Right kidney (tissue), 1 donor: ENCODE measurements around the gene SZT2.

Experiments used
- DNase-seq: peaks from one replicate; pipeline ENCODE4 v3.0.0-alpha.2; 2016

Gene SZT2

GRCh38 chr1:43423672-43424550, 34.2 kb downstream of the SZT2 start:
- no peak for DNase-seq

GRCh38 chr1:43425045-43425444, 35.3 kb downstream of the SZT2 start:
- DNase-seq, result no peak

GRCh38 chr1:43426221-43426620, 36.5 kb downstream of the SZT2 start:
- DNase-seq, result no peak

- no peak for DNase-seq
Measured at GRCh38 chr1:43427524-43427923, 37.8 kb downstream of the SZT2 start.

DNA sequence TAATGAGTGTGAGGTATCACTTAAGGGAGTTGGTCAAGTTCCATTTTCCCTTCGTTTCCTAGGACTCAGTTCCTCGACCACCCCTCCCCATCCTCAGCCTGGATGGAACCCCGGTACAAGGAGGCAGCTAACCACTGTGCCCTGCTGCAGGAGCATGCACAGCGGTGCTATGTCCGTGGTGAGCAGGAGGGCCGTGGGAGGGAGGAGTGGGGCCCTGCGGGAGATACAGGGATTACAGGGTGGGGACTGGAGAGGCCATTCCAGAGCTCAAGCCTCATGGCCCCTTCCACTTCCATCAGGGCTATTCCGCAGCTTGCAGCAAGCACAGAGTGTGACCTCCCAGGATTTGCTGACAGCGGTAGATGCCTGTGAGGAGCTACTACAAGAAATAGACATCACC, 38.2 kb downstream of the SZT2 start:
- DNase-seq, result no peak

DNA sequence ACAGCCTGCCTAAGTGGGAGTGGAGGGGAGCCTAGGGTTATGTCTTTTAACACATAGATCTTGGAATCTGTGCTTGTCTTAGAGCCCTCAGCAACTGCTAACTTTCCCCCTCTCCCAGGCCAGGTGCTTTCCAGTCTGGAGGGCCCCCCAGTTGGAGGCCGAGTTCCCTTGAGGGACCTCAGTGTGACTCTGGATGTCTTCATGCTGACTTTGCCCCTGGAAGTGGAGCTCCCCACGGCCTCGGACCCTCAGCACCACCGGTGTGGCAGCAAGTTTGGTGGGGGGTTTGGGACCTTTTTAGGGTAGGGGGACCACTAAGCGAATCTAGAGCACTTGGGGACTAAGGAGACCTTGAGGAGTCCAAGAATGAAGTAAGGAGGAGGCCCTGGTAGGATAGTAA, 41.1 kb downstream of the SZT2 start:
- no peak for DNase-seq

- no peak for DNase-seq
Measured at GRCh38 chr1:43431676-43432075, 42.0 kb downstream of the SZT2 start.

- no peak for DNase-seq
Measured at GRCh38 chr1:43432171-43432860, 42.6 kb downstream of the SZT2 start.

DNA sequence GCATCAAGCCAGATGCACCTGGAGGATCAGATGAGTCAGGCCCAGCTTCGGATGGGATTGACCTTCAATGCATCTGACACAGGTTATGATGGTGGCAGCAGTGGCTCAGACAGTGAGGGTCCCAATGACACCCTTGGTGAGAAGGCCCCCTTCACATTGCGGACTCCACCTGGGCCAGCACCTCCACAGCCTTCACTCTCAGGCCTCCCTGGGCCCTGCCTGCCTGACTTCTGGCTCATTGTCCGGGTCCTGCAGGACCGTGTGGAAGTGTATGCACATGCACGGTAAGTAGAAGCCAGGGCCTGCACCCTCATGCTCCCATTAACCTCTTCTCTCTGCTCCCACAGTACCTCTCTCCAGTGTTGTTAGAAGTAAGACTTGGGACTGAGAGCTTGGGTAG, 43.2 kb downstream of the SZT2 start:
- no peak for DNase-seq

DNA sequence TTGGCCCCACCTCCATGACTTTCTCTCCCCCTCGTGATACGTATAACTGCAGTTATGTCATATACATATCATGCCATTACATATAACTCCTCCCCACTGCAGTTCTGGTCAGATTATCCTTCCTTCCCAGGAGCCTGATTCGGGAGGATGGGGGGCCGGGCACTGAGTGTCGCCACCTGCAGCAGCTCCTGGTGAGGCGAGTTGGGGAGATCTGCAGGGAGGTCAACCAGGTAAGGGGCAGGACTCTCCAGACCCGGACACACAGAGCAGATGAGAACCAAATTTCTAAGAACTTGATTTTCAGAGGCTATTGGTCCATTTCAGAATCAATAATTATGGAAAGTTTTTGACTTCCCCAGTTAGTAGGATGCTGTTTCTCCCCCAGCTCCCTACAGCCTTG, 44.6 kb downstream of the SZT2 start:
- no peak for DNase-seq

- no peak for DNase-seq
Measured at GRCh38 chr1:43435146-43436145, 45.7 kb downstream of the SZT2 start.

- no peak for DNase-seq
Measured at GRCh38 chr1:43436371-43436770, 46.7 kb downstream of the SZT2 start.

DNA sequence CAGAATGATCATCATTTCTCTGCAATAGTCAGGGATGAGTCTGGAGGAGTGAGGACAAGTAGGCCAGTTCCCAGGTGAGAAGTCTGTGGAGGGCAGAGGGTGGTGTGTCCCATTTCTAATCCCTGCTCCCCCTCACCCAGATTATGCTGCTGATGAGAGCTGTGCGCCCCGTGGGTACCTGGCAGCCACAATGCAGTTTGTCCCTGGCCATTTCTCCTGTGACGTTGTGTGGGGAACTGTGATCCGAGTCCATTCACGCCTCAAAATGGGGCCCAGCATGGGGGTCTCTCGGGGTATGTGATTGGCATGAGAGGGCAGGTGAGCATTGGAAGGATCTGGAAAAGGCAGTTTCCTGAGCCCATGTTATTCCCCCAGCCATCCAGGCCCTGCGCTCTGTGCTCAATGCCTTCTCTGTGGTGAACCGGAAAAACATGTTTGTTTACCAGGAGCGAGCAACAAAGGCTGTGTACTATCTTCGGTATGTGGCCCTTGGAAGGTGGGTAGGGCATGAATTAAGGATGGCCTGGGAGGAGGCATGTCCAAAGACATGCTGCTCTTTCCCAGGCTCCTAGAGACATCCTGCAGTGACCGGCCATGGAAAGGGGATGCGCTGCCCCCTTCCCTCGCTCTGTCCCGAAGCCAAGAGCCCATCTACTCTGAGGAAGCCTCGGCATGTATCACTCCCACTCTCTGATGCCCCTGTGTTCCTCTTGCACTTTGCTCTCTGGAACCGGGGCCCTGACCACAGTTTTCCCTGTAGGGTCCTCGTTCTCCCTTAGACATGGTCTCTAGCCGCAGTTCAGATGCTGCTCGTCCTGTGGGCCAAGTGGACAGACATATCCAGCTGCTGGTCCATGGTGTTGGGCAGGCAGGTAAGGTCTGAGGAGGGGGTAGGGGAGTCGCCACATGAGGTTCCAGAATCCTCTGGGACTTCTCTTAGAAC, 47.6 kb downstream of the SZT2 start:
- no peak for DNase-seq

DNA sequence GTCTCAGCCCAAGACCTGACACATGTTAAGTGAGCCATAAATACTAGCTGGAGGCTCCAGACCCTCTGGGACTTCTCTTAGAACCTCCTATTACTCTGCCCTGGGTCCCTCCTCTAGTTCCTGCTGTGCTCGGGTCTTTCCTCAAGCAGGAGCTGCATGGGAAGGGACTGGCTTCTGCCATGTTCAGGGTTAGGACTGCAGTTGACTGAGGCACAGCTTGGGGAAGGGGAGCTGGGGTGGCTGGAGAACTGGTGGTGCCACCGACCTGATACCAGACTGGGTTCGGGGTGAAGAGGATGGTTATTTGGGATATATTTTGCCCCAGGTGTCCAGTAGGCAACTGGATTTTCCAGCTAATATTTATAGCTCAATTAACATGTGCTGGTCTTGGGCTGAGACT, 48.3 kb downstream of the SZT2 start:
- DNase-seq, result no peak

DNA sequence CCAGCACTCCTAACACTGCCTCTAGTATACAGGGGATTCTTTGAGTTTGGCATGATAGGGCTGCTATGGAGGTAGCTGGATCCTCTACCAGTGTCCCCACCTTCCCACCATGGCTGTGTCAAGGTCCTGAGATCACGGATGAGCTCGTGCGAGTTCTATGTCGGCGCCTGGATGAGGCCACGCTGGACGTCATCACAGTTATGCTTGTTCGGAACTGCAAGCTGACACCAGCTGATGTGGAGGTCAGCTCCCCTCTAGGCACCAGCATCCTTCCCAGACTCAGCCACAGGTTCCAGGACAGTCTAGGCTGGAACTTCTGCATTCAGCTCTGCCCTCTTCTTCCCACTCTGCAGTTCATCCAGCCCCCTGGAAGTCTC, 48.9 kb downstream of the SZT2 start:
- no peak for DNase-seq

DNA sequence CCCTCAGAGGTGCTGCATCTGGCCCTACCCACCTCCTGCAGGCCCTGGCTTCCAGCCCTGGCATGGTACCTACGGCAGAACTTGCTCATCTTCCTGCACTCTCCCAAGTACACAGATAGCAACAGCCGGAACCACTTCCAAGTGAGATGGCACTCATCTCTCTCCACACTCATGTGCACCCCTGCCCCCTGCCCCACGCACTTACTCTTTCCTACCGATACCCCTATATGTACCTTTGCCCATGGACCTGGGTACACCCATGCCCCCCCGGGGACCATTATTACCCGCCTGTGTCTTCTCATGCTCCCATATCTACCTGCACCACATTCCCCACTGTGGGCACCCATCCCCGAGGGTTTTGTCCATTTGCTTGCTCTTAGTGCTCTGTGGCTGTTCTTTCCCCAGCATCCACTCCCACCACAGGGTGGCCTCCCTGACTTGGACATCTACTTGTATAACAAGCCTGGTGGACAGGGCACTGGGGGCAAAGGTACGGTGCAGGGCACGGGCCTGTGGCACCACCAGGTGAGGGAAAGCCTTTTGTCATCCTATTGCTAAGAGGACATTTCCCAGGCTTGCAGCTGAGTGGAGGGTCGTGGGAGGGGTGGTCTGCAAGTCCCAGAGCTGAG, 49.4 kb downstream of the SZT2 start:
- no peak for DNase-seq

- DNase-seq, result no peak
Measured at GRCh38 chr1:43439781-43440180, 50.1 kb downstream of the SZT2 start.

- no peak for DNase-seq
Measured at GRCh38 chr1:43440358-43440757, 50.7 kb downstream of the SZT2 start.

GRCh38 chr1:43441166-43441893, 51.6 kb downstream of the SZT2 start:
- no peak for DNase-seq

- DNase-seq, result no peak
Measured at GRCh38 chr1:43441894-43442637, 52.4 kb downstream of the SZT2 start.
